Measurements from ENCODE around the gene MYL6. TPM values are rescaled to one million over a fixed set of nuclear protein-coding genes. Genes with fewer than 3 reads are reported as not detected.

The MYL6 gene
- total RNA-seq, 1 donor from 2014 or later, result 1,476 TPM

GRCh38 chr12:56134897-56135296, 23.3 kb upstream of the MYL6 start:
- Histone ChIP-seq H3K4me3 (no peak overlapping the region), H3K4me1 (peaks cover 0 to 4% of the 10 kb centered on the region in 2 donors), H3K27me3 (no peaks in the 10 kb centered on the region), H3K9me3 (no peaks in the 10 kb centered on the region), H3K27ac (no peak overlapping the region), H3K36me3 (peaks cover 88 to 91% of the 10 kb centered on the region in 2 donors)
- DNase-seq (ENCODE audit: low spot score in 2 of 2), result no peak
- intact Hi-C loops (cut with DNase I), result no loop called here
- no peak for TF ChIP-seq CTCF (IDR thresholded peaks at IDR 0.05)

GRCh38 chr12:56137853-56138571, 20.1 kb upstream of the MYL6 start:
- Histone ChIP-seq H3K27ac (no peak overlapping the region), H3K4me3 (no peak overlapping the region), H3K27me3 (no peaks in the 10 kb centered on the region), H3K9me3 (no peaks in the 10 kb centered on the region), H3K4me1 (no peaks in the 10 kb centered on the region), H3K36me3 (peaks cover 91 to 99% of the 10 kb centered on the region in 2 donors)
- intact Hi-C loops (cut with DNase I), result no loop called here
- TF ChIP-seq CTCF (IDR thresholded peaks at IDR 0.05), result no peak
- no peak for DNase-seq (ENCODE audit: low spot score in 2 of 2)

GRCh38 chr12:56141946-56142784, 16.0 kb upstream of the MYL6 start:
- H3K27me3 ChIP-seq, result no peaks in the 10 kb centered on the region
- no peak overlapping the region for H3K27ac ChIP-seq
- H3K9me3 ChIP-seq, result no peaks in the 10 kb centered on the region
- TF ChIP-seq CTCF (IDR thresholded peaks at IDR 0.05), result no peak
- intact Hi-C loops (cut with DNase I), result no loop called here
- H3K36me3 ChIP-seq, result peaks cover 70 to 84% of the 10 kb centered on the region in 2 donors
- H3K4me3 ChIP-seq, result no peak overlapping the region
- peaks cover 0 to 5% of the 10 kb centered on the region in 2 donors for H3K4me1 ChIP-seq
- DNase-seq (ENCODE audit: low spot score in 2 of 2), result no peak

GRCh38 chr12:56143217-56143616, 14.9 kb upstream of the MYL6 start:
- no peak for TF ChIP-seq CTCF (IDR thresholded peaks at IDR 0.05)
- Histone ChIP-seq H3K36me3 (peaks cover 60 to 73% of the 10 kb centered on the region in 2 donors), H3K27me3 (no peaks in the 10 kb centered on the region), H3K9me3 (no peaks in the 10 kb centered on the region), H3K4me3 (no peak overlapping the region), H3K4me1 (peaks cover 0 to 6% of the 10 kb centered on the region in 2 donors), H3K27ac (peak overlapping the region in 1 of 2 donors; percentile 1)
- intact Hi-C loops (cut with DNase I), result no loop called here
- DNase-seq (ENCODE audit: low spot score in 2 of 2), result no peak

GRCh38 chr12:56143870-56144269, 14.3 kb upstream of the MYL6 start:
- Histone ChIP-seq H3K27ac (peak overlapping the region in 1 of 2 donors; percentile 1), H3K36me3 (peaks cover 54 to 67% of the 10 kb centered on the region in 2 donors), H3K4me1 (peaks cover 0 to 6% of the 10 kb centered on the region in 2 donors), H3K9me3 (no peaks in the 10 kb centered on the region), H3K4me3 (no peak overlapping the region), H3K27me3 (no peaks in the 10 kb centered on the region)
- intact Hi-C loops (cut with DNase I), result no loop called here
- DNase-seq (ENCODE audit: low spot score in 2 of 2), result no peak
- no peak for TF ChIP-seq CTCF (IDR thresholded peaks at IDR 0.05)

All from ascending aorta (tissue), 2 donors.